Cardiac muscle cell (in vitro differentiated cells and primary cell): ENCODE measurements around the gene CHST7. TPM values are rescaled to one million over a fixed set of nuclear protein-coding genes. Genes with fewer than 3 reads are reported as not detected.
A peak's percentile ranks its signal among the peaks of the same experiment; 100 is the strongest.

ENCODE experiments used
- DNase-seq, 2 donors: peaks; one replicate each; pipeline versions ENCODE4 v3.0.0 to v3.0.0-alpha.2; 2010 to 2017; ENCODE audit warnings: low read depth in 1 of 2, low spot score in 1 of 2
- H3K27ac ChIP-seq: fragments of 200-600 bp; sonication (generic); 2 replicates; pipeline ENCODE4 v1.5.1; 2016
- H3K27me3 ChIP-seq: fragments of 200-600 bp; sonication (generic); 2 replicates; pipeline ENCODE4 v1.6.0; 2016; ENCODE audit warnings: control low read depth
- H3K36me3 ChIP-seq: fragments of 200-600 bp; sonication (generic); 2 replicates; pipeline ENCODE4 v1.5.1; 2016; ENCODE audit warnings: control low read depth
- H3K4me1 ChIP-seq: fragments of 200-600 bp; sonication (generic); 2 replicates; pipeline ENCODE4 v1.8.1; 2017; ENCODE audit warnings: low read depth, mild to moderate bottlenecking, mixed run types
- H3K4me3 ChIP-seq: fragments of 200-600 bp; sonication (generic); 2 replicates; pipeline ENCODE4 v1.5.1; 2016; ENCODE audit warnings: mild to moderate bottlenecking
- H3K9me3 ChIP-seq: fragments of 200-600 bp; sonication (generic); 2 replicates; pipeline ENCODE4 v1.5.1; 2017; ENCODE audit warnings: low read depth, mild to moderate bottlenecking, control low read depth
- CTCF ChIP-seq: IDR thresholded peaks from 2 replicates; pipeline ENCODE4 v1.5.1; 2012; ENCODE audit warnings: low read depth, mild to moderate bottlenecking, low read length
- polyA plus RNA-seq: library from polyadenylated mRNA; unstranded; fragments of >200 nt; fragmentation: Nextera tagmentation; extraction: Ambion mirVana; gene quantifications from 2 replicates; pipeline ENCODE4 v1.2.1, GENCODE V29; 2016
- total RNA-seq: library from RNA; depleted of rRNA; stranded (reverse); fragments of >200 nt; gene quantifications from 2 replicates; pipeline ENCODE4 v1.2.3, GENCODE V29; 2016

Gene CHST7
- total and polyA plus RNA-seq, 2 experiments from 2014 or later, result 5.6 to 6.6 TPM

GRCh38 chrX:46601283-46601682 is 27.7 kb downstream of the CHST7 start:
- Histone ChIP-seq H3K4me1 (no peaks in the 10 kb centered on the region), H3K36me3 (no peaks in the 10 kb centered on the region), H3K27ac (no peak overlapping the region), H3K27me3 (no peaks in the 10 kb centered on the region), H3K4me3 (no peak overlapping the region), H3K9me3 (no peaks in the 10 kb centered on the region)
- DNase-seq, result peak in 1 of 2 donors; percentile 92
- no peak for TF ChIP-seq CTCF

GRCh38 chrX:46602468-46603102 is 29.0 kb downstream of the CHST7 start:
- Histone ChIP-seq H3K27me3 (no peaks in the 10 kb centered on the region), H3K4me3 (no peak overlapping the region), H3K4me1 (no peaks in the 10 kb centered on the region), H3K27ac (no peak overlapping the region), H3K36me3 (no peaks in the 10 kb centered on the region), H3K9me3 (no peaks in the 10 kb centered on the region)
- DNase-seq, result no peak
- no peak for TF ChIP-seq CTCF

GRCh38 chrX:46607916-46608315 is 34.4 kb downstream of the CHST7 start:
- no peaks in the 10 kb centered on the region for H3K9me3 ChIP-seq
- no peaks in the 10 kb centered on the region for H3K36me3 ChIP-seq
- no peaks in the 10 kb centered on the region for H3K4me1 ChIP-seq
- no peaks in the 10 kb centered on the region for H3K27me3 ChIP-seq
- no peak overlapping the region for H3K27ac ChIP-seq
- no peak for TF ChIP-seq CTCF
- no peak overlapping the region for H3K4me3 ChIP-seq
- no peak for DNase-seq

- DNase-seq, result no peak
- no peaks in the 10 kb centered on the region for H3K36me3 ChIP-seq
- TF ChIP-seq CTCF, result no peak
Measured at GRCh38 chrX:46610070-46610658, 36.6 kb downstream of the CHST7 start.

GRCh38 chrX:46611658-46612362 is 38.2 kb downstream of the CHST7 start:
- DNase-seq, result no peak
- no peak overlapping the region for H3K4me3 ChIP-seq
- H3K36me3 ChIP-seq, result no peaks in the 10 kb centered on the region
- no peak for TF ChIP-seq CTCF
- H3K27me3 ChIP-seq, result no peaks in the 10 kb centered on the region
- no peaks in the 10 kb centered on the region for H3K9me3 ChIP-seq
- no peak overlapping the region for H3K27ac ChIP-seq
- H3K4me1 ChIP-seq, result no peaks in the 10 kb centered on the region

More at GRCh38 chrX:46610070-46610658, 36.6 kb downstream of the CHST7 start:
- Histone ChIP-seq H3K27ac (no peak overlapping the region), H3K4me3 (no peak overlapping the region), H3K4me1 (no peaks in the 10 kb centered on the region), H3K27me3 (no peaks in the 10 kb centered on the region), H3K9me3 (no peaks in the 10 kb centered on the region)
